HPDE6-E6E7 (cell line): ENCODE data around the gene LIMK1.

Source experiments
- DNase-seq: peaks from one replicate; pipeline ENCODE4 v3.0.0; 2011; ENCODE audit warnings: missing footprints; ENCODE audit errors: extremely low spot score

The LIMK1 gene

DNA sequence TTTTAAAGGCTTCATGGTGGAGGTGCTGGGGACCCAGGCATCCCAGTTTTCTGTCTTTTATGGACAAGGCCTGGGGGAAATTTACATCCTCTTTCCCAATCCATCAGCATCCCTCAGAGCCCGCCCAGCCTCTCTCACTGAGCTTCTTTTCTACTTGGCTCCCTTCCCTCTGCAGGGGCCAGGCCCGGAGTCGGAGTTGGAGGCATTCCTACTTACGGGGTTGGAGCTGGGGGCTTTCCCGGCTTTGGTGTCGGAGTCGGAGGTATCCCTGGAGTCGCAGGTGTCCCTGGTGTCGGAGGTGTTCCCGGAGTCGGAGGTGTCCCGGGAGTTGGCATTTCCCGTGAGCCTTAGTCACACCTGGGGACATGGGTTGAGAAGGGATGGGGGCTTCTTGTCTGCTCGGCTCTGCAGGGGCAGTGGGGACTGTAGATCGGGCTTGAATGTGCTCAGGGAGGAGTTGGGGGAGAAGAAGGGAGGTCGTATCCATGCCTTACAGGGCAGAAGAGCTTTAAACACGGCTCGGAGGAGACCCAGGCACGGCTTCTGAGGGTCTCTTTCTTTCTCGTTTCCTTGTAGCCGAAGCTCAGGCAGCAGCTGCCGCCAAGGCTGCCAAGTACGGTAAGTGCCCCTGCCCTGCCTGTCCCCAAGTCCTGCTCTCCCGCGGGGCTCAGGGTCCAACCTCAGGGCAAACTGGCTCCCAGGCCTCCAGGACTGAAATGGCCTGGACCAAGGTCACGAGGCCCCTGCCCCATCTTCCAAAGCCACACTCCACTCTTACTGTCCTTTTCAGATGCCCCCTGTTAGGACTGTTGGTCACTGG, 27.3 kb upstream of the LIMK1 start:
- DNase-seq: no peak

DNA sequence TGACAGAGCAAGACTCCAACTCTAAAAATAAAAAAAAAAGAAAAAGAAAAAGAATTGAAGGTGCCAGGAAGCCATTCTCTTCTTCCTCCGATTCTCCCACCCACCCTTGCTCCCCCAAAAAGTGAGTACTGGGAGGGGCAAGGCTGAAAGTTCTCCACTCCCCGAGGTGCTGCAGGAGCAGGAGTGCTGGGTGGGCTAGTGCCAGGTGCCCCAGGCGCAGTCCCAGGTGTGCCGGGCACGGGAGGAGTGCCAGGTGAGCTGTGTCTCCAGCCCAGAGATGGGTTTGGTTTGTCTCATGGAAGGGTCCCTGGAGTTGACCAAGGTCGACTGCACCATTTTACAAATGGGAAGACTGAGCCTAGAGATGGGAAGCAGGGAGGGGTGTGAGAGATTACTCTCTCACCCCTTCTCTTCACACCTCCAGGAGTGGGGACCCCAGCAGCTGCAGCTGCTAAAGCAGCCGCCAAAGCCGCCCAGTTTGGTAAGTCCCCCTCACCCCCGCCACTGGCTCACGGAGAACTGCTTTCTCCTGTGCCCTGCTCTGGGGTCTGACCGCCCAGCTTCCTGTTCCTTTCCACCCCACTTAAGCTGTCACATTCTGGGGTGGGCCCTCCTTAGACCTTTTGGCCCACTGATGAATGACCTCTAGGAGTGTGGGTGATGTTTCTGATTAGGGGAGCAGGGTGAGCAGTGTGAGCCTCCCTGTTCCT, 26.2 kb upstream of the LIMK1 start:
- no peak for DNase-seq

DNA sequence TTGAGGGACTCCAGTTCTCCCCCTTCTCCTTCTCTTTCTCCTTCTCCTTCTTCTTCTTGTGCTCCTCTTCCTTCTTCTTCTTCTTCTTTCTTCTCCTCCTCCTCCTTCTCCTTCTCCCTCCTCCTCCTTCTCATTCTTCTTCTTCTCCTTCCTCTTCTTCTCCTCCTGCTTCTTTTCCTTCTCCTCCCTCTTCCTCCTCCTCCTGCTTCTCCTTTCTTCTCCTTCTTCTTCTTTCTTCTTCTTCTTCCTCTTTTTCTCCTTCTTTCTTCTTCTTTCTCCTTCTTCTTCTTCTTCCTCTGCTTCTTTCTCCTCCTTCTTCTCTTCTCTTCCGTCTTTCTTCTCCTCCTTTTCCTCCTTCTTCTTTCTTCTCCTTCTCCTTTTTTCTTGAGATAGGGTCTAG, 25.6 kb upstream of the LIMK1 start:
- DNase-seq: no peak

DNA sequence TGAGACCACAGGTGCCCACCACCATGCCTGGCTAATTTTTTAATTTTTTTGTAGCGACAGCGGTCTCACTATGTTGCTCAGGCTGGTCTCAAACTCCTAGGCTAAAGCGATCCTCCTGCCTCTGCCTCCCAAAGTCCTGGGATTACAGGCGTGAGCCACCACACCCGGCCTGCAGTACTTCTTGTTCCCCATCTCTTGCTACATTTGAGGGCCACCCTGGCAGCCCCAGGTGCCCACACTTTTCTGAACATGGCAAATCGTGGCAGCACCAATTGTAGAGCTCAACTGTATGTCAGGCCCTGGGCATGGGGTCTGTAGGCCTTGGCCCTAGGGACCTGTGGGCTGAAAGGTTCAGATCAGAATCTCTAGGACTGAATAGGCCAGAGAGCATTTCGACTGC, 25.1 kb upstream of the LIMK1 start:
- no peak for DNase-seq

DNA sequence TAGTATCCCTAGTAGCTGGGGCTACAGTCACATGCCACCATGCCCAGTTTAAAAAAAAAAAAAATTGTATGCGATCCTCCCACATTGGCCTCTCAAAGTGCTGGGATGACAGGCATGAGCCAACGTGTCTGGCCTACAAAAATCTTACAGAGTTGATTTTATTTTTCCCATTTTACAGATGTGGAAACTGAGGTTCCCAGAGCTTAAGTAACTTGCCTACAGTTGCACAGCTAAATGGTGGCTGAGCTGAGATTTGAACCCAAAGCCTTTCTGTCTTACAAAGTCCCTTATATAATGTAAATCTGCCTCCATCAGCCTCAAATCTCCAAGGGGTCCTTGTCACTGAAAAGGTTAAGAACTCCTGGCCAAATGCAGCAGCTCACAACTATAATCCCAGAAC, 24.6 kb upstream of the LIMK1 start:
- DNase-seq: no peak

DNA sequence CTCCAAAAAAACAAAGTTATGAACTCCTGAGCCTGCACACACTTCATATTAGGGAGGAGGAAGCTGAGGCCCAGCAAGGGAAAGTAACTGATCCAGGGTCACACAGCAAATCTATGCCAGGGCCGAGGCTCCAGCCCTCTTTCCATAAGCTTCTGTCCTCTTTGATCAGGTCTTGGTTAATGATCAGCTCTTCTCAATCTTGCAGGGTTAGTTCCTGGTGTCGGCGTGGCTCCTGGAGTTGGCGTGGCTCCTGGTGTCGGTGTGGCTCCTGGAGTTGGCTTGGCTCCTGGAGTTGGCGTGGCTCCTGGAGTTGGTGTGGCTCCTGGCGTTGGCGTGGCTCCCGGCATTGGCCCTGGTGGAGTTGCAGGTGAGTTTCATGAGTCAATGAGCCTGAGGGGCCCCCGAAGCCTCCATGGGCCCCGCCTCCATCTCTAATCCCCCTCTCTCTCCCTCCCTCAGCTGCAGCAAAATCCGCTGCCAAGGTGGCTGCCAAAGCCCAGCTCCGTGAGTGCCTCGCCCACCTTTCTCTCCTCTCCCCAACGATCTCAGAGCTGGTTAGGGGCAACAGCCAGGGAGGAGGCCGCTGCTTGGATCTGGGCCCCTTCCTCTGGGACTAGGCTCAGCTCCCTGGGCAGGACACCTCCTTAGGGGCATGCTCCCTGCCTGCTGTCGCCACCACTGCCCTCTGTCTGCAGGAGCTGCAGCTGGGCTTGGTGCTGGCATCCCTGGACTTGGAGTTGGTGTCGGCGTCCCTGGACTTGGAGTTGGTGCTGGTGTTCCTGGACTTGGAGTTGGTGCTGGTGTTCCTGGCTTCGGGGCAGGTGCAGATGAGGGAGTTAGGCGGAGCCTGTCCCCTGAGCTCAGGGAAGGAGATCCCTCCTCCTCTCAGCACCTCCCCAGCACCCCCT, 23.7 kb upstream of the LIMK1 start:
- peak; percentile 83 for DNase-seq

DNA sequence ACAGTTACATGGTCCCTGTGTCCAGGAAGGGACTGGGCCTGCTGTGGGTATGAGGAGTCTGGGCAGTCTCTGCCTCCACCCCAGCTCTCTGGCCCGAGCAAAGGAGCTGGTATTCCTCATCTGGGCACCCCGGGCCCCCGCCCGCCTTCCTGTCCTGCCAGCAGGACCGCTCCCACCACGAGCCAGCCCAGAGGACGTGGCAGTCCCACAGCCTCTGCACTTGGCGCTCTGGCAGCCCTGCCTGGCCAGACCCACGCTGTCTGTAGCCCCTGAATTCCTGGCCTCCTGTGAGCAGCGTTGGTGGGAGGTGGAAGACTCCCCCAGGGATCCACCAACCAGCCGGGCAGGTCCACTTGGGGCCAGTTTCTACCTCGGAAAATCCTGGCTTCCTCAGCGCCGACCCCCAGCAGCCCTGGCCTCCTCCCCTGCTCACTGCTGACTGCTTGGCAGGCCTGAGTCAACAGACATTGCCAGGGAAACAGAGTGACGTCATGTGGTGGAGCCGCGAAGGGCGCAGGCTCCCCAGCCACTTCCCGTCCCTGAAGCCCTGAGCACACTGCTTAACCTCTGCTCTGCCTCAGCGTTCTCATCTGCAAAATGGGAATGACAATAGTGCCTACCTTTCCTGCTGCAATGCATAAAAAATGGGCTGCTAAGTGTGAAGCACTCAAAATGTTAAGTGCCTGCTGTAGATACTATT, 21.6 kb upstream of the LIMK1 start:
- peak; percentile 73 for DNase-seq

DNA sequence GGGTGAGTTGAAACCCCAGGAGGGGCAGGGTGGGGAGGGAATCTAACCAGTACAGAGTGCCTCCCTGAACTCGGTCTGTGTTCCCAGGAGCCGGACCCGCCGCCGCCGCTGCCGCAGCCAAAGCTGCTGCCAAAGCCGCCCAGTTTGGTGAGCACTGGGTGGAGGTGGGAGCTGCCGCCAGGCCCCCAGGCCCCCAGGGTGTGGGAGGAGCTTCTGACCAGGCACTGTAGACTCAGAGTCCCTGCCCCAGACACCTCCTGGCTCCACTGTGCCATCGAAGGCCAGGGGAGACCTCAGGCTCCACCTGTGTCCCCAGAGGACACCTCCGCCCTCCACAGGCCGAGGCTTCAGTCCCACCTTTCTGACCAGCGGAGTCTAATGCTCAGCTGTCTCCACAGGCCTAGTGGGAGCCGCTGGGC, 20.4 kb upstream of the LIMK1 start:
- no peak for DNase-seq

DNA sequence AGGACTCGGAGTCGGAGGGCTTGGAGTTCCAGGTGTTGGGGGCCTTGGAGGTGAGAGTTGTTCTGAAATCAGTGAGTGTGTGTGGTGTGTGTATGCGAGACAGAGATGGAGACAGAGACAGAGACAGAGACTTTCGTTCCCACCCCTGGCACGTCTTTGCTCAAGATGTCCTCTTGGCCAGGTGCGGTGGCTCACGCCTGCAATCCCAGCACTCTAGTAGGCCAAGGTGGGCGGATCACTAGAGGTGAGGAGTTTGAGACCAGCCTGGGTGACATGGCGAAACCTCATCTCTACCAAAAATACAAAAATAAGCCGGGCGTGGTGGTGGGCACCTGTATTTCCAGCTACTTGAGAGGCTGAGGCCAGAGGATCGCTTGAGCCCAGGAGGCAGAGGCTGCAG, 20.0 kb upstream of the LIMK1 start:
- DNase-seq: no peak

DNA sequence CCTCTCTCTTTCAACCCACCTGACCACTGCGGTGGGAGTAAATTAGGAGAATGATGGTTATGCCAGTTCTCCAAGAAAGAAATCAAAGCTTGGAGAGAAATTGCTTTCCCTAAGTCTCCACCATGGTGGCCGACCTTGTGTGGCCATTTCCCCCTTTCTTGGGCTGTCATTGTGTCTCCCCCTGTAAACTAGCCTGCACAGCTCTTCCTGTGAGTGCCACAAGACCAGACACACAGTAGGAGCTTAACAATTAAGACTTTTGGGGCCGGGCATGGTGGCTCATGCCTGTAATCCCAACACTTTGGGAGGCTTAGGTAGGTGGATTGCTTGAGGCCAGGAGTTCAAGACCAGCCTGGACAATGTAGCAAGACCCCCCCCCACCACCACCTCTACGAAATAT, 18.9 kb upstream of the LIMK1 start:
- DNase-seq: no peak

DNA sequence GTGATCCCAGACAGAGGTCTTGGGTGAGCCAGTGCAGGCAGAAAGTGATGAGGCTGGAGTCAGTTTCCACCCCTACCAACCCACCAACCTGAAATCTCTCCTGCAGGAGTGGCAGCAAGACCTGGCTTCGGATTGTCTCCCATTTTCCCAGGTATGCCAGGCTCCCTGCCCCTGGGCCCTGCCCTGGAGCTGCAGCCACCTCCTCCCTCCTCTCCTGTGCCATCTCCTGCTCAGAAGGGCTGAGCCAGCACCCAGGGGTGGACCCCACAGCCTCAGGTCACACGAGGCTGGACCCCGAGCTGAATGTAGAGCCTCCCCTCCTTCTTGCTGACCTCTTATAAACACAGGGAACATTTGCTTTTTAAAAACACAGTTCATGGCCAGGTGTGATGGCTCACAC, 17.0 kb upstream of the LIMK1 start:
- DNase-seq: no peak

DNA sequence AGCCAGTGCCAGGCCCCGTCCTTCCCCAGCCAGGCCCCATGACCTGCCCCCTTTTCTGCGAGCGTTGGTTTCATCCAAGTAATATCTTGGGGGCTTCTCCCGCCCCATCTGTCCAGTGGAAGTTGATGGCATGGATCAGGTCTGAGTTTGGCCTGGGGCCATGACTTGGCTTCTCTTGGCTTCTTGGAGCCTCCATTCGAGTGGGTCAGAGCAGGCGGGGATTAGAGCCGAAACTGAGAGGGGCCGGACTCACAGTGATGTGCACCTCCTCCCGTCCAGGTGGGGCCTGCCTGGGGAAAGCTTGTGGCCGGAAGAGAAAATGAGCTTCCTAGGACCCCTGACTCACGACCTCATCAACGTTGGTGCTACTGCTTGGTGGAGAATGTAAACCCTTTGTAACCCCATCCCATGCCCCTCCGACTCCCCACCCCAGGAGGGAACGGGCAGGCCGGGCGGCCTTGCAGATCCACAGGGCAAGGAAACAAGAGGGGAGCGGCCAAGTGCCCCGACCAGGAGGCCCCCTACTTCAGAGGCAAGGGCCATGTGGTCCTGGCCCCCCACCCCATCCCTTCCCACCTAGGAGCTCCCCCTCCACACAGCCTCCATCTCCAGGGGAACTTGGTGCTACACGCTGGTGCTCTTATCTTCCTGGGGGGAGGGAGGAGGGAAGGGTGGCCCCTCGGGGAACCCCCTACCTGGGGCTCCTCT, 15.1 kb upstream of the LIMK1 start:
- no peak for DNase-seq

DNA sequence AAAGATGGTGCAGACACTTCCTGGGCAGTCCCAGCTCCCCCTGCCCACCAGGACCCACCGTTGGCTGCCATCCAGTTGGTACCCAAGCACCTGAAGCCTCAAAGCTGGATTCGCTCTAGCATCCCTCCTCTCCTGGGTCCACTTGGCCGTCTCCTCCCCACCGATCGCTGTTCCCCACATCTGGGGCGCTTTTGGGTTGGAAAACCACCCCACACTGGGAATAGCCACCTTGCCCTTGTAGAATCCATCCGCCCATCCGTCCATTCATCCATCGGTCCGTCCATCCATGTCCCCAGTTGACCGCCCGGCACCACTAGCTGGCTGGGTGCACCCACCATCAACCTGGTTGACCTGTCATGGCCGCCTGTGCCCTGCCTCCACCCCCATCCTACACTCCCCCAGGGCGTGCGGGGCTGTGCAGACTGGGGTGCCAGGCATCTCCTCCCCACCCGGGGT, 14.5 kb upstream of the LIMK1 start:
- DNase-seq: no peak

DNA sequence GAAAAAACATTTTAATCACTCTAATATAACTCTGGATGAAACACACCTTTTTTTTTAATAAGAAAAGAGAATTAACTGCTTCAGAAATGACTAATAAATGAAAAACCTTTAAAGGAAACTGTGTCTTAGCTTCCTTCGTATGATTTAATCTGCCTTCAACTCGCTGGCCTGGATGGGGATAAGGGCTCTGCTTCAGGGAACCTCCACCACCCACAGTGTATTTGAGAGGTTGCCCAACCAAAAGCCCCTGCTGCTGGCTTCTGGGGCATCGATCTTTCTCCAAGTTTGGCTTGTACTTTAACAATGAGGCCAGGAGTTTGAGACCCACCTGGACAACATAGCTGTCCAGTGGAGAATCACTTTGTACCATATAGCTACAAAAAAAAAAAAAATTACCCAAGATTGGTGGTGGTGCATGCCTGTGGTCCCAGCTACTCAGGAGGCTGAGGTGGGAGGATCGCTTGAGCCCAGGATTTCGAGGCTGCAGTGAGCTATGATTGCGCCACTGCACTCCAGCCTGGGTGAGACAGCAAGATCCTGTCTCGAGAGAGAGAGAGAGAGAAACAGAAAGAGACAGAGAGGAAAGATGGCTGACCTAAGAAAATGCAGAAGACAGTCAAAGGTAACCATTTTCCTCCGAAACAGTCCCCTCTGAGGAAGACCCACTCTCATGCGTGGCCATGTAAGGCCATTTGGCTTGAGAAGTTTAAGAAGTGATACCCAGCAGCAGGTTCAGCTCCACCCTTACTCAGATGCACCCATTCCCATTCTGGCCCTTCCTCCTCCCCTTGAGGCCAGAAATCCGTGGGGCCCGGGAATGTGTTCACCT, 13.6 kb upstream of the LIMK1 start:
- DNase-seq: no peak

DNA sequence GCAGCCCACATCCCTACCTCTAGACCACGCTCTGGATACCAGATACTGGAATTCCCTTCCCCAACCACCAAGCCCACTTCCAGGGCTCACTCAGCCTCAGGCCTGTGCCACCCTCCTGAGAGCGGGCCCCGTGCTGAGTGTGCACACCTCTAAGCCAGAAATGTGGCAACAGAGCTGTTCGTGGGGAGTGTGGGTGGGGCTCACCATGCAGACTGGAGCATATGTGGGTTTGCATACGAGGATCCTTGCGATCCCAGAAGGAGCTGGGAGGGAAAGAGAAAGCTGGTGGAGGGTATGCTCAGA, 13.0 kb upstream of the LIMK1 start:
- no peak for DNase-seq

DNA sequence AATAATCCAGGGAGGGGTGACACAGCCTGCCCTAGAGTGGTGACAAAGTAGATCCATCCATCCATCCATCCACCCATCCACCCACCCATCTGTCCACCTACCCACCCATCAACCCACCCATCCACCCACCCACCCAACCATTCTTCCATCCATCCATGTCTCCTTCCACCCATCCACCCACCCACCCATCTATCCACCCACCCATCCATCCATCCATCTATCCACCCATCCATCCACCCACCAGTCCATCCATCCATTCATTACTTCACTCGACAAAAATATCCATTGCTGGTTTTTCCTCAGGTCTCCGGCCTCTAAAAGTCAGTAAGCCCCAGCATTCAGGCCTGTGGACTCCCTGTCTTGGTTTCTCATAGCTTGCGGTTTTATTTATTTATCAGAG, 12.5 kb upstream of the LIMK1 start:
- DNase-seq: no peak

DNA sequence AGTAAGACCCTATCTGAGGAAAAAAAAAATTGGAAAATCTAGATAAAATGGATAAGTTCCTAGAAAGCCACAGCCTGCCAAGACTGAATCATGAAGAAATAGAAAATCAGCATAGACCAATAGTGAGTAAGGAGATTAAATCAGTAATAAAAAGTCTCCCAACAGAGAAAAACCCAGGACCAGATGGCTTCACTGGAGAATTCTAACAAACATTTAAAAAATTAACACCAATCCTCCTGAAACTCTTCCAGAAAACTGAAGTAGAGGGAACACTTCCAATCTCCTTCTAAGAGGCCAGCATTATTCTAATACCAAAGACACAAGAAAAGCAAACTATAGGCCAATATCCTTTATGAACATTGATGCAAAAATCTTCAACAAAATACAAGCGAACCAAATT, 8.8 kb upstream of the LIMK1 start:
- no peak for DNase-seq

DNA sequence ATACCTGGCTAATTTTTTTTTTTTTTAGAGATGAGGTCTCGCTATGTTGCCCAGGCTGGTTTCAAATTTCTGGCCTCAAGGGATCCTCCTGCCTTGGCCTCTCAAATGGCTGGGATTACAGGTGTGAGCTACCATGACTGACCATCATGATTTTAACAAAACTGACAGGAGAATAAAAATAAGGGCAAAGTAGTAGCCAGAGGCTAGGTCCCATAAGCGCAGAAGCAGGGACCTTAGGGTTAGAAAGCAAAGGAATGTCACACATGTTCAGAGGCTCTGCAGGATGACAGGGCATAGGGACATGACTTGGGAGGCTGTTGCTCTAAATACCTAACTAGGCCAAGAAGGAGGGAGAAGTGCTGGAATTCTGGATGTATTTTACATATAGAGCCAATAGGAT, 5.1 kb upstream of the LIMK1 start:
- no peak for DNase-seq

DNA sequence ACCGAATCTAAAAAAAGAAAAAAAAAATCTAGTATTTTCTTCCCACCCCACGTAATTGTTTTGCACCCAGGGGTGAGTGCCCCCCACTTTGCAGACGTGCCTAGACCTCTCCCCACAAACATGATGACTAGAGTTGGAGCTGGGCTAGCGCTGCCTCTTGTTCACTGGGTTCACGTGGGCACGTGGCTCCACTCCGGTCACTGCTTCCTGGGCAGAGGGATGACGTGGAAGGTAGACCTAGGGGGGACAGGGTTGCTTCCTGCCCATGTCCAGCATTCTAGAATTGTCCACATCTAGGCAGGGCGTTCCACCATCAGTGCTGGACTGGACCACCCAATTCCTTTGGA, 861 bp upstream of the LIMK1 start:
- no peak for DNase-seq

DNA sequence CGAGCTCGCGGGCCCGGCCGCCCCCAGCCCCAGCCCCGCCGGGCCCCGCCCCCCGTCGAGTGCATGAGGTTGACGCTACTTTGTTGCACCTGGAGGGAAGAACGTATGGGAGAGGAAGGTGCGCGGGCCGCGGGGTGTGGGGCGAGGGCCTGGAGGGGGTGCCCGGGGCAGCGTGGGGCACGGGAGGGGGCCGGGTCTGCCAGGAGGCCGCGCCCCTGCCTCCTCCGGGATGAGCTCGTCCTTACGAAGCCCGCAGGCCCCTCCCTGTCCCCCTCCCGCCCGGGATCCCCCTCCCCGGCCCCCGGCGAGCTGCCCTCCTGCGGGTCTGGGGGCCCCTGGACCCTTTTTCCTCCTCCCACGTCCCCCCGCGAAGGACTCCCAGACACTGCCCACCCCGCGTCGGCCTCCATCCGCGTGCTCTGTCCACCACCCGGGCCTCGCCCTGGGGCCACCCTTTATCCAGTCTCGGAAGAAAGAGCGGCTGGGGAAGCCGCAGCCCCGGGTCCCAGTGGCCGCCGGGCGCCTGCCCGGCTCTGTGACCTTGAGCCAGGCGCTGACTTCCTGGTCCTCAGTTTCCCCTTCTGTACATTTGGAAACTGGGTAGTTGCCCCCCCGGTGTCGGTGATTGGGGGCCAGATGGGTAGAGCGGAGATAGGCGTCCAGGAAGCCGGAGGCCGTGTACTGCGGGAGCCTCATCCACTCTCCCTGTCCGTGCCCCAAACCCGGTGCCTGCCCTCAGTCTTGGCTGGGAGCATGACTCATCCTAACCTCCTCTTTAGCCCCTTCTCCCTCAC, 521 bp downstream of the LIMK1 start:
- no peak for DNase-seq
